Measurements from ENCODE around the gene MARK3.

MARK3 gene

DNA sequence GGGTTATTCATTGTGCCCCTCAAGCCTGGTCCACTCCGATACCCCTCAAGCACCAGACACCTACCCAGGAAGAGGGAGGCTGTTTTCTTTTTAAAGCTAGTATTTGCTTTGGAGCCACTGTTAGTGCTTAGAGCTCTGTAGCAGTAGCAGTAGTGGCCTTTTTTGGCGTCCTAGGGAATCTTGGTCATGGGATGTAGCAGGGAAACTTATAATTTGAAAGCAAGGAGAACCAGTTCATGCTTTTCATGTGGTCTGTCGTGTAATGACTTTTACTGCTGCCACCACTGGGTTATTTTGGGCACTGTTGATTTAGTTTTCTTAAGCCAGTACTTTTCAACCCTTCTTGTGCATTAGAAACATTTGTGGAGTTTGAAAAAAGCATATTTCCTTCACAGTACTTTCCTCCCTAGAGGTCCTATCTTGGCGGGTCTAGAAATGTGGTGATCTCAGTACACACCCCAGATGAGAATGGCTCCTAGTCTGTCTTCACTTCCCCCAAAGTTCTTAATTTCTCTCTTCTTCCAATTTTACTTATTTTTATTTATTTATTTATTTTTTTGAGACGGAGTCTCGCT is 49.7 kb downstream of the MARK3 start:
- DNase-seq (ENCODE audit: low read depth): peak; percentile 28
- TF ChIP-seq, protein P1, sequence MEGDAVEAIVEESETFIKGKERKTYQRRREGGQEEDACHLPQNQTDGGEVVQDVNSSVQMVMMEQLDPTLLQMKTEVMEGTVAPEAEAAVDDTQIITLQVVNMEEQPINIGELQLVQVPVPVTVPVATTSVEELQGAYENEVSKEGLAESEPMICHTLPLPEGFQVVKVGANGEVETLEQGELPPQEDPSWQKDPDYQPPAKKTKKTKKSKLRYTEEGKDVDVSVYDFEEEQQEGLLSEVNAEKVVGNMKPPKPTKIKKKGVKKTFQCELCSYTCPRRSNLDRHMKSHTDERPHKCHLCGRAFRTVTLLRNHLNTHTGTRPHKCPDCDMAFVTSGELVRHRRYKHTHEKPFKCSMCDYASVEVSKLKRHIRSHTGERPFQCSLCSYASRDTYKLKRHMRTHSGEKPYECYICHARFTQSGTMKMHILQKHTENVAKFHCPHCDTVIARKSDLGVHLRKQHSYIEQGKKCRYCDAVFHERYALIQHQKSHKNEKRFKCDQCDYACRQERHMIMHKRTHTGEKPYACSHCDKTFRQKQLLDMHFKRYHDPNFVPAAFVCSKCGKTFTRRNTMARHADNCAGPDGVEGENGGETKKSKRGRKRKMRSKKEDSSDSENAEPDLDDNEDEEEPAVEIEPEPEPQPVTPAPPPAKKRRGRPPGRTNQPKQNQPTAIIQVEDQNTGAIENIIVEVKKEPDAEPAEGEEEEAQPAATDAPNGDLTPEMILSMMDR (conservative IDR thresholded peaks at IDR 0.05; ENCODE audit: low read depth, low read length): no peak
- H3K4me3 ChIP-seq (ENCODE audit: low read depth, low read length): no peak overlapping the region

DNA sequence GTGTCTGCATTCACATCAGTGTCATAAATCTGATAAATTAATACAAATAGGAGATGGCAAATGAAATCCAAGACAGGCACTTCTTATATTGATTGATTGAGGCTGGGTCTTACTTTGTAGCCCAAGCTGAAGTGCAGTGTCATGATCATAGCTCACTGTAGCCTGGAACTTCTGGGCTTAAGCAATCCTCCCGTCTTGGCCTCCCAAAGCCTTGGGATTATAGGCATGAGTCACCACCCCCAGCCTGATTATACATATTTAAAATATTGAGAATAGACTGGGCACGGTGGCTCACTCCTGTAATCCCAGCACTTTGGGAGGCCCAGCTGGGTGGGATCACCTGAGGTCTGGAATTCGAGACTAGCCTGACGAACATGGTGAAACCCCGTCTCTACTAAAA is 51.3 kb downstream of the MARK3 start:
- DNase-seq (ENCODE audit: low read depth): peak; percentile 67
- TF ChIP-seq, protein P1 (conservative IDR thresholded peaks at IDR 0.05; ENCODE audit: low read depth, low read length): no peak
- H3K4me3 ChIP-seq (ENCODE audit: low read depth, low read length): no peak overlapping the region

DNA sequence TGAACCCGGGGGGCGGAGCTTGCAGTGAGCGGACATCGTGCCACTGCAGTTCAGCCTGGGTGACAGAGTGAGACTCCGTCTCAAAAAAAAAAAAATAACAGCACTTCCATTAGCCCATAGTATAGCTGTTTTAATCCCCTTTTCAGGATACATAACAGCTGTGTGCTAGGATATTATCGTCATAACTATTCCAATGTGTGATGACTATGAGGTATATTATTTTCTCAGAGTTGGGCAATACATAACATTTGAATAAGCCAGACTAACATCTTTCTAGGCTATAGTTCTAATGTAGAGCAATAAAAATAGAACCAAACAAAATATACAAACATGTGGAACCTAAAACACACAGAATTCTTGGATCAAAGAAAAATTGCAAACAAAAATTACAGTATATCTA is 57.1 kb downstream of the MARK3 start:
- no peak overlapping the region for H3K4me3 ChIP-seq (ENCODE audit: low read depth, low read length)
- DNase-seq (ENCODE audit: low read depth): peak; percentile 56
- TF ChIP-seq, protein P1 (conservative IDR thresholded peaks at IDR 0.05; ENCODE audit: low read depth, low read length): no peak

GRCh38 chr14:103443111-103443510 is 57.9 kb downstream of the MARK3 start:
- TF ChIP-seq, protein P1 (conservative IDR thresholded peaks at IDR 0.05; ENCODE audit: low read depth, low read length): no peak
- no peak overlapping the region for H3K4me3 ChIP-seq (ENCODE audit: low read depth, low read length)
- no peak for DNase-seq (ENCODE audit: low read depth)

- H3K4me3 ChIP-seq (ENCODE audit: low read depth, low read length): no peak overlapping the region
- DNase-seq (ENCODE audit: low read depth): peak; percentile 96
- TF ChIP-seq, protein P1 (conservative IDR thresholded peaks at IDR 0.05; ENCODE audit: low read depth, low read length): no peak
Observed at GRCh38 chr14:103444837-103445524, 59.8 kb downstream of the MARK3 start.

GRCh38 chr14:103445806-103446205 is 60.6 kb downstream of the MARK3 start:
- DNase-seq (ENCODE audit: low read depth): no peak
- H3K4me3 ChIP-seq (ENCODE audit: low read depth, low read length): no peak overlapping the region
- TF ChIP-seq, protein P1 (conservative IDR thresholded peaks at IDR 0.05; ENCODE audit: low read depth, low read length): no peak

- TF ChIP-seq, protein P1 (conservative IDR thresholded peaks at IDR 0.05; ENCODE audit: low read depth, low read length): no peak
- peak; percentile 23 for DNase-seq (ENCODE audit: low read depth)
- H3K4me3 ChIP-seq (ENCODE audit: low read depth, low read length): no peak overlapping the region
Observed at GRCh38 chr14:103448097-103448496, 62.9 kb downstream of the MARK3 start.

Data from choroid plexus epithelial cell (primary cell).